ENCODE measurements around the gene EFCAB5.
"Not testable (repeated sequence)": the region's sequence is repeated elsewhere in the genome, so short reads cannot be mapped to it uniquely, and the experiment has no call there.

EFCAB5 gene

GRCh38 chr17:30116345-30116660 lies 174.9 kb downstream of the EFCAB5 start:
- ChIA-PET POLR2A (no interaction called here), CTCF (interaction anchor here (1.1 kb wide), 1 partner anchor 12 kb away, joined by 4 read pairs; no protein-coding TSS in a partner anchor)
- no peak for DNase-seq (ENCODE audit: extremely low spot score)
- no peak for TF ChIP-seq CTCF (IDR thresholded peaks at IDR 0.05; ENCODE audit: control extremely low read depth, extremely low read depth, low read depth, missing control alignments)

GRCh38 chr17:30116661-30117551 lies 175.5 kb downstream of the EFCAB5 start, which contains the start of gene NSRP1:
NSRP1 (plus strand) TSS chr17:30116816; CDS start chr17:30116844, 28 bp downstream.
- peak; percentile 93 for DNase-seq (ENCODE audit: extremely low spot score)
- POLR2A ChIA-PET: interaction anchor here (0.6 kb wide), 1 partner anchor 19 kb away, joined by 3 read pairs; no protein-coding TSS in a partner anchor
- no peak for TF ChIP-seq CTCF (IDR thresholded peaks at IDR 0.05; ENCODE audit: control extremely low read depth, extremely low read depth, low read depth, missing control alignments)
- CTCF ChIA-PET: interaction anchor here (1.0 to 2.0 kb wide), 3 partner anchors 8 to 220 kb away, joined by 4 to 5 read pairs (median 5); no protein-coding TSS in a partner anchor

DNA sequence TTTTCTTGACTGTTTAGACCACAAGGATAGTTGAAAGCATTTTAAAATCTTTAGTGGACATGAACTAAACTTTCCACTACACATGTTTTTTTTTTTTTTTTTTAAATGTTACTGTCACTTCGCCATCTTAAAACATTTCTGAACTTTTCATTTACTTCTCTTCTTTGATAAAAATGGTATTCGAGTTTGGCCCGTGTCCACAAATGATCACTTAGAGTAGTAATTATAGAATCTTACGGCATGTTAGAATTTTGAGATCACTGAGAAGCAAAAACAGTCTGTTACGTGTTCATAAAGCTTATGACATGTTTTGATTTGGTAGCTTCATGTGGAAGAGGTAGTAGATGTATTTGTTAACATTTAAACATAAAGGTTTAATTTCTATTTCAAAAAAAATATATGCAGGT lies 176.2 kb downstream of the EFCAB5 start:
- TF ChIP-seq CTCF (IDR thresholded peaks at IDR 0.05; ENCODE audit: control extremely low read depth, extremely low read depth, low read depth, missing control alignments): no peak
- POLR2A ChIA-PET: interaction anchor here (0.6 kb wide), 1 partner anchor 20 kb away, joined by 3 read pairs; no protein-coding TSS in a partner anchor
- CTCF ChIA-PET: interaction anchor here (1.0 to 3.4 kb wide), 5 partner anchors 8 to 219 kb away, joined by 4 to 18 read pairs (median 5); no protein-coding TSS in a partner anchor
- no peak for DNase-seq (ENCODE audit: extremely low spot score)

- POLR2A ChIA-PET; DNase-seq (ENCODE audit: extremely low spot score): not testable (repeated sequence)
- CTCF ChIA-PET: interaction anchor here (0.6 to 3.4 kb wide), 6 partner anchors 9 to 502 kb away, joined by 3 to 18 read pairs (median 4); no protein-coding TSS in a partner anchor
Measured at GRCh38 chr17:30118635-30119034, 177.2 kb downstream of the EFCAB5 start.

DNA sequence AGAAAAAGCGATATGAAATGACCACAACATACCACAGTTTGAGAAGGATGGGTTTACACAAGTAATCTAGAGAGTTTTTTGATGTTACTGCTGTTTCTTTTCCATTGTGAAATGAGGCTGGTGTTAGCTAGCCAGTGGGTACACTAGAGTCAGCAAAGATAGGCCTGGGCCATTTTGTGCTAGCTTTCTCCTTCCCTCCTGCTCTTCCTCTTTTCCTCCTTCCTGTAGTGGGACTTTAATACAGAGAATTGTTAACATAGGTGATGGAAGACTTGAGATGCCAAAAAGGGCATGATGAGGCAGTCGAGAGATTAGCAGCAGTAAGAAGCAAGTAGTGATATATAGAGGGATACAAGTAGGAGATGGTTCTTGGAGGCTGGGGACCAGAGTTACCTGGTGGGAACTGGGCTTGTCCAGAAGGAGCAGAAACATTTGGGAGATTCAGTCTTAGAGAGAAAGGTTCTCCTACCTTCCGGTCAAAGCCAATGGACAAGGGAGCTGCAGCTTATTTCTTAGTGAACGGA lies 182.9 kb downstream of the EFCAB5 start:
- TF ChIP-seq CTCF (IDR thresholded peaks at IDR 0.05; ENCODE audit: control extremely low read depth, extremely low read depth, low read depth, missing control alignments): no peak
- CTCF ChIA-PET: interaction anchor here (0.7 to 5.1 kb wide), 28 partner anchors 9 to 353 kb away, joined by 3 to 55 read pairs (median 8); partner anchors contain the start of genes BLMH, GOSR1, SLC6A4 and TMIGD1
- POLR2A ChIA-PET: no interaction called here
- DNase-seq (ENCODE audit: extremely low spot score): no peak

- DNase-seq (ENCODE audit: extremely low spot score): no peak
- ChIA-PET POLR2A (no interaction called here), CTCF (interaction anchor here (1.3 kb wide), 2 partner anchors 18 to 27 kb away, joined by 3 to 4 read pairs; no protein-coding TSS in a partner anchor)
- no peak for TF ChIP-seq CTCF (IDR thresholded peaks at IDR 0.05; ENCODE audit: control extremely low read depth, extremely low read depth, low read depth, missing control alignments)
Measured at GRCh38 chr17:30130121-30130520, 188.7 kb downstream of the EFCAB5 start.

All from GM10248 (cell line).